ENCODE measurements around the gene KRTAP10-1.
"Not testable (repeated sequence)": the region's sequence is repeated elsewhere in the genome, so short reads cannot be mapped to it uniquely, and the experiment has no call there.

The KRTAP10-1 gene

DNA sequence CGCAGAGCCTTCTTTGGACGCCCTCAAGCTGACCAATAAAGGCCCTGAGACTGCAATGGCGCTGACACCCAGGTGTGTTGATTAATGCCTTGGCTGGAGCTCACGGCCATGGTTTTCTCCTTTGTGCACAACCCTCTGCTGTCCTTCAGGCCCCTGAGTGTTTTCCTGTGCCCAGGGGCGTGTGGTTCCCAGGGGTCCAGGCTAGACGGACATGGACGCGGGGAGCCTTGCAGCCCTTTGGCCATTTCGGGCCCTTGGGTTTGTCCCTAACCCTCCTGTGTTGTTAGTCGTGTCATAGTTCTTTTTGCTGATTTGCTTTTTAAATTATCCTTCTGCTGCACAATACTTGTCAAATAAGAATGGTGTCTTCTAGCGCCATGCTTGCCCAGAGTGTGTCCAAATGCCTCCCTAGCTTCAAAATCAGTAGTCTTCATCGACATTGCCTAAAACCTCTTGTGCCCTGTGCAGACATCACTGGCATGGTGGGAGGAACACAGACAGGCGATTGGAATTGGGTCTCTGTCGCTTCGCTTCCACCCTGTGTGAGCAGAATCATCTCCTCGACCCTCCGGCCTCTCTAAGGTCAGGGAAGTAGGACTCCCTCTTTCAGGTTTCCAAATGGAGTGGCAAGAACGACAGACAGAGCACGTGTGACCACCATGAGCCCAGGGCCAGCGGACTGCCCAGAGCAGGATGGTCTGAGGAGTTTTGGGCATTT lies 35.5 kb upstream of the KRTAP10-1 start:
- DNase-seq (ENCODE audit: low spot score) = no peak
- in situ Hi-C loops (cut with MboI; ENCODE audit: low pct_unique_long_range_greater_than_20kb, low sequenced_read_pairs, unreplicated experiment) = no loop called here
- TF ChIP-seq CTCF (IDR thresholded peaks at IDR 0.05; ENCODE audit: extremely low read depth, insufficient read depth, missing control alignments) = no peak

- no peak for DNase-seq (ENCODE audit: low spot score)
- in situ Hi-C loops (cut with MboI; ENCODE audit: low pct_unique_long_range_greater_than_20kb, low sequenced_read_pairs, unreplicated experiment) = no loop called here
- TF ChIP-seq CTCF (IDR thresholded peaks at IDR 0.05; ENCODE audit: extremely low read depth, insufficient read depth, missing control alignments) = no peak
Observed at GRCh38 chr21:44574457-44575306, 34.7 kb upstream of the KRTAP10-1 start.

DNA sequence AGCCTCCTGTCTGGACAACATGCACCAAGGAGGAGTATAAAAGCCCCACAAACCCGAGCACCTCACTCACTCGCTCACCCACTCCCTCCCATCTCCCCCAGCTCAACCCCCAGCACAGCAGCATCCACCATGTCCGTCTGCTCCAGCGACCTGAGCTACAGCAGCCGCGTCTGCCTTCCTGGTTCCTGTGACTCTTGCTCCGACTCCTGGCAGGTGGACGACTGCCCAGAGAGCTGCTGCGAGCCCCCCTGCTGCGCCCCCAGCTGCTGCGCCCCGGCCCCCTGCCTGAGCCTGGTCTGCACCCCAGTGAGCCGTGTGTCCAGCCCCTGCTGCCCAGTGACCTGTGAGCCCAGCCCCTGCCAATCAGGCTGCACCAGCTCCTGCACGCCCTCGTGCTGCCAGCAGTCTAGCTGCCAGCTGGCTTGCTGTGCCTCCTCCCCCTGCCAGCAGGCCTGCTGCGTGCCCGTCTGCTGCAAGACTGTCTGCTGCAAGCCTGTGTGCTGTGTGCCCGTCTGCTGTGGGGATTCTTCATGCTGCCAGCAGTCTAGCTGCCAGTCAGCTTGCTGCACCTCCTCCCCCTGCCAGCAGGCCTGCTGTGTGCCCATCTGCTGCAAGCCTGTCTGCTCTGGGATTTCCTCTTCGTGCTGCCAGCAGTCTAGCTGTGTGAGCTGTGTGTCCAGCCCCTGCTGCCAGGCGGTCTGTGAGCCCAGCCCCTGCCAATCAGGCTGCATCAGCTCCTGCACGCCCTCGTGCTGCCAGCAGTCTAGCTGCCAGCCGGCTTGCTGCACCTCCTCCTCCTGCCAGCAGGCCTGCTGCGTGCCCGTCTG lies 33.8 kb upstream of the KRTAP10-1 start, which contains the start of gene KRTAP10-4:
Gene KRTAP10-4 (plus strand): TSS at position 100 of the 827 bp plus-strand sequence. CDS start 30 bp downstream, at position 130.
- in situ Hi-C loops (cut with MboI; ENCODE audit: low pct_unique_long_range_greater_than_20kb, low sequenced_read_pairs, unreplicated experiment) = not testable (repeated sequence)

GRCh38 chr21:44572959-44573583 lies 33.1 kb upstream of the KRTAP10-1 start:
- TF ChIP-seq CTCF (IDR thresholded peaks at IDR 0.05; ENCODE audit: extremely low read depth, insufficient read depth, missing control alignments) = no peak
- no peak for DNase-seq (ENCODE audit: low spot score)
- in situ Hi-C loops (cut with MboI; ENCODE audit: low pct_unique_long_range_greater_than_20kb, low sequenced_read_pairs, unreplicated experiment) = no loop called here

More for the DNA sequence above, 33.8 kb upstream of the KRTAP10-1 start, which contains the start of gene KRTAP10-4:
- not testable (repeated sequence) for DNase-seq (ENCODE audit: low spot score)

- in situ Hi-C loops (cut with MboI; ENCODE audit: low pct_unique_long_range_greater_than_20kb, low sequenced_read_pairs, unreplicated experiment) = no loop called here
- TF ChIP-seq CTCF (IDR thresholded peaks at IDR 0.05; ENCODE audit: extremely low read depth, insufficient read depth, missing control alignments) = no peak
- DNase-seq (ENCODE audit: low spot score) = no peak
Observed at GRCh38 chr21:44571844-44572782, 32.1 kb upstream of the KRTAP10-1 start.

DNA sequence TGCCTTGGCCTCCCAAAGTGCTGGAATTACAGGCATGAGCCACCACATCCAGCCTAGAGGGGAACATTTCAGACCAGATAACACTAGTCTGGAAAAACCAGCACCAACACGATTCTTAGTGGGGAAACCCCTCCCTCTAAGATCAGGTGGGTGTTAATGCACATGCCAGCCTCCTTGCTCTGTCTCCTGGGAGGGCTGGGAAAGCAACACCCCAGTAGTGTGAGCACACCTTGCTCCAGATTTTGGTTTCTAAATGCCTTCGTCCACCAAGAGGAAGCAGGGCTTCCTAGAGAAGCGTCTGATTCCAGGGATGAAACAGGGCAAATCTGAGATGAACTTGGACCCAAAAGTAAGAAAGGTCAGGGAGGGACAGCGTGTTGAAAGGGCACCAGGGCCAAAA lies 31.3 kb upstream of the KRTAP10-1 start:
- in situ Hi-C loops (cut with MboI; ENCODE audit: low pct_unique_long_range_greater_than_20kb, low sequenced_read_pairs, unreplicated experiment) = no loop called here
- DNase-seq (ENCODE audit: low spot score) = no peak
- TF ChIP-seq CTCF (IDR thresholded peaks at IDR 0.05; ENCODE audit: extremely low read depth, insufficient read depth, missing control alignments) = no peak

All from GM13977 (cell line).